ENCODE data around the gene FOSL2. TPM values are rescaled to one million over a fixed set of nuclear protein-coding genes. Genes with fewer than 3 reads are reported as not detected.

Gene FOSL2
- total and polyA plus RNA-seq, 2 experiments from 2014 or later, result 0.60 to 4.3 TPM

- Mint-ChIP-seq H3K4me3 (no peak overlapping the region), H3K27me3 (ENCODE audit: insufficient read depth, low read depth, poor library complexity) (no peaks in the 10 kb centered on the region), H3K9me3 (no peaks in the 10 kb centered on the region), H3K4me1 (no peaks in the 10 kb centered on the region; the same call in 2 of the 3 replicates), H3K36me3 (ENCODE audit: low read depth) (no peaks in the 10 kb centered on the region), H3K27ac (no peak overlapping the region)
- no peak overlapping the region for H3K4me3 ChIP-seq
- H3F3A ChIP-seq (replicated peaks; ENCODE audit: low read depth), result no peaks in the 10 kb centered on the region
- no peak overlapping the region for H3K27ac ChIP-seq (ENCODE audit: low read depth)
- DNase-seq (ENCODE audit: low spot score), result no peak
- H3K4me1 ChIP-seq (ENCODE audit: insufficient read depth), result no peaks in the 10 kb centered on the region
- no peaks in the 10 kb centered on the region for H3K9me2 ChIP-seq (ENCODE audit: insufficient read depth)
- no peak overlapping the region for H2AFZ ChIP-seq
- no peaks in the 10 kb centered on the region for H3K79me2 ChIP-seq (replicated peaks; ENCODE audit: insufficient read depth)
- no peak for TF ChIP-seq STAT1 (IDR thresholded peaks at IDR 0.05; ENCODE audit: unreplicated experiment)
- TF ChIP-seq ZNF331 (CRISPR knock-in tag; IDR thresholded peaks at IDR 0.05; ENCODE audit: low read depth), result no peak
- no peak for TF ChIP-seq POLR2AphosphoS5 (IDR thresholded peaks at IDR 0.05; ENCODE audit: low read depth)
- no peak for TF ChIP-seq ZNF462 (CRISPR knock-in tag; IDR thresholded peaks at IDR 0.05)
- TF ChIP-seq JUNB (IDR thresholded peaks at IDR 0.05; ENCODE audit: unreplicated experiment), result no peak
- no peak for TF ChIP-seq ZNF114 (CRISPR knock-in tag; IDR thresholded peaks at IDR 0.05)
- no peak for TF ChIP-seq ETS1 (IDR thresholded peaks at IDR 0.05)
- no peak for TF ChIP-seq REST (IDR thresholded peaks at IDR 0.05; ENCODE audit: unreplicated experiment)
- no peak for TF ChIP-seq CTCF (conservative IDR thresholded peaks at IDR 0.05; ENCODE audit: low read depth in 2 of 2)
- TF ChIP-seq EZH2phosphoT487 (IDR thresholded peaks at IDR 0.05; ENCODE audit: unreplicated experiment), result no peak
- no peak for TF ChIP-seq CREB1 (CRISPR knock-in tag; IDR thresholded peaks at IDR 0.05; ENCODE audit: low read depth)
- TF ChIP-seq NANOG (IDR thresholded peaks at IDR 0.05; ENCODE audit: borderline replicate concordance), result no peak
- no peak for TF ChIP-seq EZH2 (IDR thresholded peaks at IDR 0.05; ENCODE audit: low read depth, unreplicated experiment)
- no peak overlapping the region for H3K4me2 ChIP-seq
- H3K36me3 ChIP-seq (ENCODE audit: insufficient read depth), result no peaks in the 10 kb centered on the region
- peaks cover 10% of the 10 kb centered on the region for H3K27me3 ChIP-seq (ENCODE audit: insufficient read depth)
- no peak for ATAC-seq
- 0 out of 2 replicates have a peak, but pooled peaks cover 4% of the 10 kb centered on the region for H4K20me1 ChIP-seq (replicated peaks; ENCODE audit: insufficient read depth)
Observed at GRCh38 chr2:28400419-28400818, 7.8 kb downstream of the FOSL2 start.
